Measurements from ENCODE around the gene PDGFRB.

Gene PDGFRB

DNA sequence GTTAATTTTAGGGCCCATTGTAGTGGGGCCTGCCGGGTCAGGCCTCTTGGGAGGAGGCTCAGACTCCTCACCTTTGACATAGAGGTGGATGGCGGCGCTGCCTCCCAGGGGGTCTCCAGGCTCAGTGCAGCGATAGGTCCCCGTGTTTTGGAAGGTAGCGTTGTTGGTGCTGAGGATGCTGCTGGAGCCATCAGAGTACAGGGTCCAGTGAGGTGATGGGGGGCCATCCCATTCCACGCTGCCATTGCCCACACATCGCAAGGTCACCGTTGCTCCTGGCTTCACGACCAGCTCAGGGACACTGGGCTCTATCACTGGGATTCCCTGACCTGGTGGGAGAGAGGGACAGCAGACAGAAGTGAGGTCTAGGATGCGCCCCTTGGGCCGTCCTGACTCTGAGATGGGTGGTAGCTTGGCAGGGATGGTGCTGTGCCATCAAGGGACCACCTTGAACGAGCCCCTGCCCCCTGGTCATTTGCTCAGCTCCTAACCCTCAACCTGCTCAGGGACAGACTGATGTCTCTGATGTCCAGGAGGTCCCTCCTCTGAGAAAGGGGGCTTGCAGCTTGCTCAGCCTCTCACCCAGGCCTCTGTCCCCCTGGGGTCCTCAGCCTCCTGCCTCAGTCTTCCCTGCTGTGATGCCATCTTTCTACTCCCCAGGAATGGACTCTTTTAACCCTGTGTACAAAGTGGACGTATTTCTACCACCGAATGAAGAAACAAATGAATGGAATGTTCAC lies 74.8 kb downstream of the PDGFRB start:
- DNase-seq = no peak

DNA sequence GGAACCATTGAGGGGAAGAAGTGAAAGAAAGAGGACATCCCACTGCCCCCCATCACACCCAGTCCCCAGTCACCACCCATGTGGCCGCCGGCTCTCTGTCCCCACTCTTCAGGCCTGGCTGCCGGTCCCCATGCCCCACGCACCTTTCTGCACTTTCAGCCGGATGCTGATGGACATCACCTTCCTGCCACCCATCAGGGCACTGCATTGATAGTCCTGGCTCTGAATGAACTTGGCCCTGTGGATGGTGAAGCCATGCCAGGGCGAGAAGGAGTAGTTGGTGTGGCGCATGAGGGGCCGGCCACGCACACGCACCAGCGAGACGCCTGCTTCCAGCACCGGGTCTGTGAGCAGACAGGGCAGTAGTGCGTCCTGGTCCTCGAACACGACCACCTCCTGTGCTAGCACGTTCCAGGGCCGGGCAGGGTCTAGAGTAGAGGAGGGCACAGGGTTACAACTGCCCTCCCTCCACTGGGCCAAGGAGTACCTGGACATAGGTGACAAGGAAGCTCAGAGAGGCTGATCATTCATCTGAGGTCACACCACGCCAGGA lies 75.7 kb downstream of the PDGFRB start:
- DNase-seq = no peak

DNA sequence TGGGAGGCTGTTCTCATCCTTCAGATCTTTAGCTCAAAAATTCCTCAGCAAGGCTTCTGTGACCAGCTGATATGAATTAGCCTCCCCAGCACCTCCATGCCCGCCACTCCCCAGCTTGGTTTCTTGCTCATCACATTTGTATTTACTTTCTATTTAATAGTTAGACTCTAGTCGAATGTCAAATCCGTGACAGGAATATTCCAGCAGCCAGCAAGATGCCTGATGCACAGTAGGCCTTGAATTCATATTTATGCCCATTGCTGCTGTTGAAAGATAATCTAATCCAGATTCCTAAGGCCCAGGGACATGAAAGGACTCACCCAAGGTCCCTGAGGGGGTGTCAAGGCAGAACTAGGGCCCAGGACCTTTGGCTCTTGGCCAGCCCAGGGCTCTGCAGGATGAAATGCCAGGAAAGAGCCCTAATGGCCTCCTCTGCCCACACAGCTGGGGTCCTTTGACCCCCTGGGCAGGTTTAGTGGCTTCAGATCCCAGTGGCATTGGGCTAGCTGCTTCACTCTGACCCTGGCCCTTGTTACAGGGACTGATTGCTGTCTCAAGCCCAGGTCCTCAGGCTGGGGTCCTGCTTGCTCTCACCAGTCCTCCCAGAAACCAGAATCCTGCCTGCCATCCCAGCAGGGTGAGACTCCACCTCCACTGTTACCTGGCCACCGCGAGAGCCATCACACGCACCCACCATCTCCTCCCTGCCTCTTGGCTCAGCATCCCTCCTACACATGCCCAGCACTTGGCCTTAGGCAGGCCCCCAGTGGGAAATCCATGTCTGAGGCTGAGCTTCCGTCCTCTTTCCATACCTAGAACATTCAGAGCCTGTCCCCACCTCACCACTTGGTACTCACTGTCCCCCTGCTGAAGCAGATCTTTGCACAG lies 76.6 kb downstream of the PDGFRB start:
- no peak for DNase-seq

- DNase-seq = no peak
Measured at GRCh38 chr5:150077996-150078801, 77.4 kb downstream of the PDGFRB start.

GRCh38 chr5:150077060-150077459 lies 78.6 kb downstream of the PDGFRB start:
- no peak for DNase-seq

- DNase-seq = no peak
Measured at GRCh38 chr5:150075806-150076205, 79.8 kb downstream of the PDGFRB start.

GRCh38 chr5:150075233-150075632 lies 80.4 kb downstream of the PDGFRB start:
- DNase-seq = no peak

DNA sequence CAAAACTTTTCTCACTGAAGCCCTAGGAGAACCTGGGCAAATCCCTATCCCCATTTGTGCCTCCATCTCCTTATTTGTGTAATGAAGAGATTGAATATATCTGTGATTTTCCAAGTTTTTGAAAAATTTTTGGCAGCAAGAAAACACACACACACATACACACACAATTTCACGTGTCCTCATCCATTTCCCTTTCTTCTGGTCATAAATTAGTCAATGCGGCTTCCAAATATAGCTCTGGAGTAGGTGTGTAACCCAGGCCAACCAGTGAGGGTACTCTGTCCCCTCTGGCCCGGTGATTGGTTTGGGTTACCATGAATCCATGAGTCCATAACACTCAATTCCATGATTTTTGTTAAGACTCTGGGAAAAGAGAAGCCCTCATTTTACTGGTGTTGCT lies 82.0 kb downstream of the PDGFRB start:
- no peak for DNase-seq

DNA sequence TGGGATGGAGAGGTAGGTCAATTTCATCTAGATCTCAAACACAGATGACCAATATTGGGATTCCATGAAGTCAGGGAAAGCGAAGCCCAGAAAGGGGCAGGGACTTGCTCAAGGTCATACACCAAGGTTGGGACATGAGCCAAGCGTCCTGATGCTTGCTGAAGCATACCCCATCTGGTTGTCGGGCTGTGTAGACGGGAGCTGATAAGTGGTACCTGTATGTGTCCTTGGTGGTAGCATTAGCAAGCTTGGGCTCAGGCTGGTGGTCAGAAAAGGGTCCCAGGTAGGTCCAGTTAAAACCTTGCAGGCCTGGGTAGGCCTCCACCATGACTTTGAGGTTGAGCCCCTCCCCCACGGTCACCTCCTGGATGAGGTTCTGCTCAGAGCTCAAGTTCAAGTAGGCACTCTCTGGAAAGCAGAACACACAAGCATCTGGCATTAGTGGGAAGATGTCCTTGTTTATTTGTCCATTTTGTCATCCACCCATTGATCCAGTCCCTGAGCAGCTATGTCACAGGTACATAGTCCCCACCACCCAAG lies 82.5 kb downstream of the PDGFRB start:
- no peak for DNase-seq

GRCh38 chr5:150070821-150071220 lies 84.8 kb downstream of the PDGFRB start:
- no peak for DNase-seq

DNA sequence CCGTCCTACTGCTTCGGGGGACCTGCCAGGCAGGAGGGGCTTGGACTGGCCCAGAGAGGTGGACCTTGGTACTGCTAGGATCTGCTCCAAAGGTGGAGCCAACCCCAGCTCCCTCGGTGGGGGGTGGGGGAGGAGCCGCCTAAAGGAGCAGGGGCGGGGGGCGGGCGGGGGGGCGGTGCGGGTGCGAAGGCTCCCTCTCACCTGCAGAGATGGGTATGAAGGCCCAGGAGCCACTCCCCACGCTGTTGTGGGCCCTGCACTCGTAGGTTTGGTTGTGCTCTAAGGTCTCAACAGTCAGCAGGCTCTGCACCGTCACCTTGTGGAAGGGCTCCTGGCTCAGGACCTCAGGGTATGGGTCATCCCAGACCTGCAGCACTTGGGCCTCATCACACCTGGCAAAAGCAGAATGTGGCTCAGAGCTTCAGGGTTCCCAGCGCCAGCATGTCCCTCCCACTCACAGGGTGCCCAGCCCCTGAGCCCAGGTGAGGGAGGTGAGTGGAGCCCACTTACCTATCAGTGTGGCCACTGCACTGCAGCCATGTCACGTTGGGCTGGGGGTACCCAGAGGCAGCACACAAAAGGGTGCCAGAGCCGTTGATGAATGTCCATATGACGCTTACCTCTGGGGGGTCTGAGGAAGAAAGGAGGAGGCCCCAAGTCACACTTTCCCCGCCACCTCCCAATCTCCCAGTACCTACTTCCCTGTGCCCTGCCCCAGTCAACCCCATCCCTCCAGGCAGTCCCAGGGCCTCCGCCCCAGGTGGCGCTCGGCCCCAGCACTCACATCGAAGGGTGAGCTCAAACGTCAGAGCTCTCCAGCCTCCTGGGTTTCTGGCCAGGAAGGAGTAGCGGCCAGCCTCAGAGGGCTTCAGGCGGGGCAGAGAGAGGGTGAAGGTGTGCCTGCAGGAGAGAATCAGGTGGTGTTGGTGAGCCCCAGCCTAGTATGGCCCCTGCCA lies 85.7 kb downstream of the PDGFRB start:
- DNase-seq = no peak

DNA sequence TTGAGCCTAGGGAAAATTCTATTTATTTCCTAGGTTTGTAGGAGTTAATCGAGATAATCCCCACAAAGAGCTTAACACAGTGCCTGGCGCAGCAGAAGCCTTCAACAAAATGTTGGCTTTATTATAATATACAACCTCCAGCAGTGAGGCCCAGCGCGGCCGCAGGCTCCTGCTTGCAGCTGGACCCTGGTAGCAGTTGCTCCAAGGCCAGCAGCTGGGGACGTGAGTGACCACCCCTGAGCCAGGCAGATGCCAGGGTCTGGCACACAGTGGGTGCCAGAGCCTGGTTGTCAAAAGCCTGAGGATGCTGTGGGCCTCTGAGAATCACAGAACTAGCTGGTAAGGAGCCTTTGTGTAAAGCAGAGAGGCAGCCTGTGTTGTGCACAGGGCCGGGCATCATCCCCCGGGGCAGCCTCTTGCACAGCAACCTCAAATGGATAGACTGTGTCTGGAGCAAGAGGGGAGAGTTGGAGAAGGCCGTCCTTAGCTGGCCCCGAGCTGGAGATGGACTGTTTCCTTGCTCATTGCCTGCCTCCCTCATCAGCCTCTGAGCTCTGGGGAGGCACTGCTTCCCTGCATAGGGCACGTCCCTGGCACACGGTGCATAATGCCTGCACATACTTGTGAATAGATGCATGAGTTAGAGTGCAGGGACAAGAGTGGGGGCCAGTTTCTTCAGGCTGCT lies 86.5 kb downstream of the PDGFRB start:
- DNase-seq = no peak

DNA sequence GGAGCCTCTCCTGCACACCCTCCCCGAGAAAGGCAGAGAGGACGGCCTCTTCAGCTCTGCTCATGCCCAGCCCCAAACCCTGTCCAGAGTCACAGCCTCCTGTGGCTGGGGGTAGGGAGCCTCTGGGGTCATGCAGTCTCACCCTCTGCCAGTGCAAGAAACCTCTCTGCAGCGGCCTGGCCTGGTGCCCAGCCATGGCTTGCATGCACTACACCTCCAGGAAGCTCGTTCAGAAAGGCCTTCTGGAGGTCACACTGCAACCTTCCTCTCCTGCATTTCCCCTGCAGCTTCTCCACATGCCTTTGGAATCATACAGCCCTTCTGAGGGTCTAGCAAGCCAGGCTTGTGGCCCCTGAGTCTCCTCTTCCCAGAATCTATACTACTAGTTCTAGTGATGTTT lies 87.2 kb downstream of the PDGFRB start:
- DNase-seq = no peak

GRCh38 chr5:150068071-150068470 lies 87.6 kb downstream of the PDGFRB start:
- no peak for DNase-seq

- no peak for DNase-seq
Measured at GRCh38 chr5:150067405-150067960, 88.2 kb downstream of the PDGFRB start.

- DNase-seq = no peak
Measured at GRCh38 chr5:150066901-150067396, 88.7 kb downstream of the PDGFRB start.

- DNase-seq = no peak
Measured at GRCh38 chr5:150066436-150066835, 89.2 kb downstream of the PDGFRB start.

DNA sequence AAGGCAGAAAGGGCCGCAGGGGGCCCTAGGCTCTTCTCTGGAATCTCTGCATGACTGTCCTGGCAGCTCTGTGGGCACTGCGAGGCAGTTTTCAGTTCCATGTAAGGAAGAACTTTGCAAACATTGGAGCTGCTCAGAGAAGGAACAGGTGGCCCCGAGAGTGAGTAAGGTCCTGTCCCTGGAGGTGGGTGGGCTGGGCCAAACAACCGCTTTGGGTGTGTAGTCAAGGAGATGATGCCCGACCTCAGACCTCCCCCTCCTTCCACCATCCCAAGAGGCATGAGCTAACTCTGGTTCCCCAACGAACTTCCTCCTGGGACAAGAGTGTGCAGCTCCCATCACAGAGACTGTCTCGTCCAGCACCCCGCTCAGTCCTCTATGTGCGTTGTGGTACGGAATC lies 89.8 kb downstream of the PDGFRB start:
- DNase-seq = no peak

DNA sequence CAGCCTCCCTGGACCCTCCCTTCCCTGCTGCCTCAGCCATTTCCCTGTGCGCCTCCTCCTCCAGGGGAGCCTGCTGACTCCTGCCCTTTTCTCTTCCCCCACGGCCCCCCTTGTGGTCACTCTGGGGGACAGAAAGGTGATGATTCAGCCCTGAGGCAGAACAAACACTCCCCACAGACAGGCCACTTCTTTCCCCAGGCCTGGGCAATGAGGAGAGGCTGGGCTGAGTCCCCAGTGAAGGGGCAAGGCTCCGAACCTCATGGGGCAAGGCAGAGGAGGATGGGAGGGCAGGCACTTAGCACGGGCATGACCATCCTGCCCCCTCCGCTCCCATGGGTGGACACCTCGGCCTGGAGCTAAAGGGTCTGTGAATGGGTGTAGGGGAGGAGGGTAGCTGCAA lies 90.3 kb downstream of the PDGFRB start:
- no peak for DNase-seq

GRCh38 chr5:150064681-150065220 lies 90.9 kb downstream of the PDGFRB start:
- no peak for DNase-seq
